ENCODE measurements around the gene PACRG.
"Not testable (repeated sequence)": the region's sequence is repeated elsewhere in the genome, so short reads cannot be mapped to it uniquely, and the experiment has no call there.

The PACRG gene

GRCh38 chr6:162727322-162728182 is at the start of gene PACRG, which contains the start of gene PRKN:
PACRG (plus strand) TSS chr6:162727974.
PRKN (minus strand) TSS chr6:162727766.
- DNase-seq (ENCODE audit: low spot score), result peak; percentile 98

- DNase-seq (ENCODE audit: low spot score), result not testable (repeated sequence)
Measured at GRCh38 chr6:162678896-162679295, 48.9 kb upstream of the PACRG start.

DNA sequence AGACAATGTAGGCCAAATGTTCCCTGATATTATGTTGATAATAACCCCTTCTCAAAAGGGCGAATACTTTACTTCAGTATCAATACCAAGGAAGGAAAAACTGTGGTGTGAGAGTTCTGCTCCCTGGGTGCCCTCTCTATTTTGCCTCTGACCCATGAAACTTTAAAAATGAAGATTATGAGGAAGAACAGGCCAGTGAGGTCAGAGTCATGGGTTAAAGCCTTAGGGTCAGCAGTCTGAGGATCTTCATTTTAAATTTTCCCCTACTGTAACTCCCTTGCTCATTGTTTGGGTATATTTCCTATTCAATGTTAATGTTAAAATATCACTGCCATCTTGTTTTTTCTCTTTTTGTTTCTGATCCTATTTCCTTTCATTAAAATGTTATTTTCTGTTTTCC is 48.1 kb upstream of the PACRG start:
- DNase-seq (ENCODE audit: low spot score), result no peak

DNA sequence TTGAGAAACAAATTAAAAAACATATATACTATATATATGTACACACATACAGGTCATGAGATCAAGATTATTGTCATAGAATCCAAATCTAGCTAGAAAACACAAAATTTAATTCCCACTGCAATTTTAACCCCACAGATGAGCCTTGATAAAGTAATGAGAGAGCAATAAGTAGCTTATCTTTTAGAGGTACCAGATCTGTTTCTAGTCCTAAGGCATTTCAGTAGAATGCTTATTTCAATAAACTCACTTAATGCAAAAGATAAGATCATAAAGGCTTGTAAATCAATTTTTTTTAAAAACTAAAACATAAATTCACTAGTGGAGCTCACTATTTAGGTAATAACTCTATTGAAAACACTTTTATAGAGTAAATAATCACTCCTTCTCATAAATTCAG is 47.4 kb upstream of the PACRG start:
- no peak for DNase-seq (ENCODE audit: low spot score)

GRCh38 chr6:162680871-162681270 is 46.9 kb upstream of the PACRG start:
- DNase-seq (ENCODE audit: low spot score), result no peak

DNA sequence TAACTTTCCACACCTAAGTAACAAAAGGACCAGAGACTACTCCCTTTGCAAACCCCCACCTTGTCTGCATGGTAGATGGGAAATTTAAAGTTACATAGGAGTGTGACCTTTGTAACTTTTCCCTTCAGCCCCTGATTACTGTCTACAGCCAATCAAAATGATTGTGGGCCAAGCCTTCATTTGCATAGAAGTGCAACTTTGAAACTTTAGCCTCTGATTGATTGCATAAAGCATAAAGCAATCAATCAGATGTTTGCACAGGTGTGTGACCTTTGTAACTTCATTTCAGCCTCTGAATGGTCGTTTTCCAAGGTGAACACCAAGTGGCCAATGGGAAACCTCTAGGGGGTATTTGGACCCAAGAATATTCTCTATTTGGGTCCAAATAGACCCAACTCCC is 46.3 kb upstream of the PACRG start:
- no peak for DNase-seq (ENCODE audit: low spot score)

DNA sequence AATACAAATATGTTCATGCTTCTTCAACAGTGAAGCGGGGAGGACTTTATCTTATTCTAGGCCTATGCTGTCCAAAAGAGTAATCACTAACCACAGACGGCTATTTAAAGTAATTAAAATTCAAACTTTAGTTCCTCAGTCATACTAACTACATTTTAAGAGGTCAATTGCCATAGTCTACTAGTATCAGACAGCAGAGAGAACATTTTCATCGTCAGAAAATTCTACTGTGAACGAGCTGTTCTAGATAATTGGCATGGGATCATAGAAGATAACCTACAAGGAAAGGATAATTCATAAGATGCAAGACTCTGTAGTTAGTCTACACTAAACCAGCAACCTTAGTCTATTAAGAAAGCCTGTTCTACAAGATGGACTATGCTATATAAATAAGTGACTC is 44.6 kb upstream of the PACRG start:
- no peak for DNase-seq (ENCODE audit: low spot score)

GRCh38 chr6:162684052-162684451 is 43.7 kb upstream of the PACRG start:
- DNase-seq (ENCODE audit: low spot score), result no peak

- no peak for DNase-seq (ENCODE audit: low spot score)
Measured at GRCh38 chr6:162684961-162685360, 42.8 kb upstream of the PACRG start.

GRCh38 chr6:162685586-162685985 is 42.2 kb upstream of the PACRG start:
- no peak for DNase-seq (ENCODE audit: low spot score)

DNA sequence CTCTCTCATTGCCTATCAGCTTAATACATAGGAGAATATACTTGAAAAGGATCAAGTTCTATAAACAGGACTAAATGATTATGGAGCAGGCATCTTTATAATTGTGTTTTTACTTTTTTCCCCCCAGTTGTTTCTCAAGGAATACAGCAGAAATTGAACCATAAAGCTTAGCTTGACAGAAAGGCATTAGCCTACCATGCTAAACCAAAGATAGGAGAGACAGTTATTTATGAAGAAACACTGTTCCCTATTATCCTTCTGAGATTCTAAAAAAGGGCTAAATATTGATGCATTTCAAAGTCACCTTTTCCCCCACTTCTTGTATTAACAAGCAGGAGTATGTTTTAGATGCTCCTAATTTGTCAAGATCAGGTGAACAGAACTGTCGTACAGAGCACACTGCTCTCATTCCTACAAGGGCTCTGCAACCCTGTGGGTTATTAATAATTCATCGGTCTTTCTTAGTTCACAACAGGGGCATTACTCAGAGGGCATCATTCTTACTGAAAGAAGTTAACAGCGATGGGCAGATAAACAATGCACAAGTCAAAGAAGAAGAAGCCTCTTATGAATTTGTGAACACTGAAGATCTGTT is 38.9 kb upstream of the PACRG start:
- DNase-seq (ENCODE audit: low spot score), result no peak

- DNase-seq (ENCODE audit: low spot score), result no peak
Measured at GRCh38 chr6:162690158-162690557, 37.6 kb upstream of the PACRG start.

GRCh38 chr6:162697872-162698403 is 29.8 kb upstream of the PACRG start:
- DNase-seq (ENCODE audit: low spot score), result no peak

- DNase-seq (ENCODE audit: low spot score), result no peak
Measured at GRCh38 chr6:162698440-162698839, 29.3 kb upstream of the PACRG start.

DNA sequence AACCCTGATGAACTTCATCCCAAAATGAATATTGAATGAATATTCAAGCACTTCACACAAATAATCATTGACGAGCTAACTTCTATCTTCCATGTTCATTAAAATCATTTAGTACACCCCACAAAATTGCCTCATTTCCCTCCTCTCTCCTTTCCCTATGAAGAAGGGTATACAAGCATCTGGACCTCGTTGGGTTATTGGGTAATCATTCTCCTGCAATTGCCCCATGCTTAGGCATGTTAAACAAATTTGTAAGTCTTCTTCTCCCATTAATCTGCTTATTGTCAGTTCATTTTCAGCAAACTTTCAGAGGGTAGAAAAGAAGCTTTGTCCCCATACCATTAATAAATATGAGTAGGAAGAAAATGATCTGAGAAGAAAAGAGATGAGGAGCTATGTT is 27.8 kb upstream of the PACRG start:
- no peak for DNase-seq (ENCODE audit: low spot score)

- DNase-seq (ENCODE audit: low spot score), result no peak
Measured at GRCh38 chr6:162700966-162701365, 26.8 kb upstream of the PACRG start.

- no peak for DNase-seq (ENCODE audit: low spot score)
Measured at GRCh38 chr6:162701551-162701950, 26.2 kb upstream of the PACRG start.

DNA sequence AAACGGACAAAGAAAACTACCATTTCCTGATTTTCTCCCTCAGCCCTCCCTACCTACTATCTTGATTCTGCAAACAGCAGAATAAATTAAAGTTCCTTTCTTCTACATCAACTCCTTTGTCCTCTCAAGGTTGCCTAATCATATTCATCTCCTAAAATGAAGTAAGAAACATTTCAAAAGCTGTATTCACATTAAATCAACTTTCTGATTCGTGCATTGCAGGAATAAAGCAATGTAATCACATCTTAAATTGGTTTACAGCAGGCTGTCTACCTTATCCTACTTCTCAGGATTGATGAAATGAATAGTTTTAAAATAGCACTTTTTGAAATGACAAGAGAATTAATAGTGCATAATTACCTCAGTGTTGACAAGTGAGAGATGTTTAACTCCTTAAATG is 25.3 kb upstream of the PACRG start:
- no peak for DNase-seq (ENCODE audit: low spot score)

GRCh38 chr6:162704001-162704400 is 23.8 kb upstream of the PACRG start:
- no peak for DNase-seq (ENCODE audit: low spot score)

GRCh38 chr6:162705736-162706135 is 22.0 kb upstream of the PACRG start:
- DNase-seq (ENCODE audit: low spot score), result no peak

- no peak for DNase-seq (ENCODE audit: low spot score)
Measured at GRCh38 chr6:162706232-162706631, 21.5 kb upstream of the PACRG start.

DNA sequence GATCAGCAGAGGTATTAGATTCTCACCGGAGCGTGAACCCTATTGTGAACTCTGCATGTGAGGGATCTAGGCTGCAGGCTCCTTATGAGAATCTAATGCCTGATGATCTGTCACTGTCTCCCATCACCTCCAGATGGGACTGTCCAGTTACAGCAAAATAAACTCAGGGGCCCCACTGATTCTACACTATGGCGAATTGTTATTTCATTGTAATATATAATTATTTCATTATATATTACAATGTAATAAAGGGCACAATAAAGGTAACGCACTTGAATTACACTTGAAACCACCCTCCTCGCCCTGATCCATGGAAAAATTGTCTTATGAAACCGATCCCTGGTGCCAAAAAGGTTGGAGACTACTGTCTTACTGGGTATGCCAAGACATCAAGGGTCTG is 18.8 kb upstream of the PACRG start:
- no peak for DNase-seq (ENCODE audit: low spot score)

GRCh38 chr6:162709431-162709830 is 18.3 kb upstream of the PACRG start:
- DNase-seq (ENCODE audit: low spot score), result no peak
